ENCODE data around the gene FAM240A. TPM values are rescaled to one million over a fixed set of nuclear protein-coding genes. Genes with fewer than 3 reads are reported as not detected.

Gene FAM240A
- total and polyA plus RNA-seq, 9 donors, result 0.17 TPM; not detected in 8

DNA sequence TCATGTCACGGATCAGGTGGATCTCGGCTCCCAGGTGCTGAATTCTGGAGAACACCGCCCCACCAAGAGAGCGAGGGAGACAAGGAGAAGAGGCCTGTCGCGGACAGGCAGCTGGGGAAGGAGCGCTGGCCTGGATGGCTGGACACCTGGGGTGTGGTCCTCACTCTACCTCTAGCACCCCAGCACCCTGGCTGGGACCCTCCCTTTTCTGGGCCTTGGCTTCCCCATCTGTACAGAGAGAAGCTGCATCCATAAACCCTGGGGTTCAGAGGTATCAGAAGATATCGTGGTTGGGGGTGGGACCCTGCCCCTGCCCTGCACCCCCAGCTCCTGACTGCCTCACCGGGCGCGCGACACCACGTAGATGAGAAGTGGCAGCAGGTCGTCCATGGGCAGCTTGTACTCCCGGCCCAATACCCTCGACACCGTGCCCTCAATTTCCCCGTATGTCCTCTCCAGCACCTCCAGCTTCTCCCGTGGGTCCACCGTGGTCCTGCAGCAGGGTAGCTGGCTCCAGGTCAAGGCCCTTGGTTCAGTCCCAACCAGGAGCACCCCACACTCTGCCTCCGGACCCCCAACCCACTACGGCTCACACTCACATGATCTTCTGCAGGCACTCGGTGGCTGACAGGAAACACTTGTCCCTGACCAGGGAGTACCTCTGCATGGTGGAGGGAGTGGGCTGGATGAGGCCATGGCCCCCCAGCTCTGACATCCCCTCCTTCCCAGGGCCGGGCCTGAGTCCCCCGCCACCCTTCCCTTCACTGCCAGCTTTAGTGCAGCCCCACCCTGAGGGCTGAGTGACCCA lies 59.4 kb downstream of the FAM240A start:
- peak; percentile 7 to 16 (median 15) for DNase-seq

DNA sequence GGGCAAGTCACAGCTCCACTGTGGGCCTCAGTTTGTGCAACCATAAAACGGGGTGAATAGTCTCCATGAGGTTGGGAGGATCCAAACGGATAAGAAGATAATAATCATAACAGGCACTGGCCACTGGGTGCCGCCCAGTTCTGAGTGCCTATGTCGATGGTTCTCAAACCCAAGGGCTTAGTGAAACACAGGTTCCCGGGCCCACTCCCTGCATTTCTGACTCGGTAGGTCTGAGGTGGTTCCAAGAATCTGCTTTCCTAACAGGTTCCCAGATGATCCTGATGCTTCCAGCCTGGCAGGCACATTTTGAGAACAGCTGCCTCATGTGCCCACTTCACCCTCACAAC lies 60.0 kb downstream of the FAM240A start:
- no peaks in the 10 kb centered on the region for H3K9me3 ChIP-seq
- no peak overlapping the region for H3K27ac ChIP-seq
- no peak overlapping the region for H3K4me3 ChIP-seq
- WGBS, 3 donors, result 91% methylated on average over 6 of the region's 6 CpGs
- TF ChIP-seq POLR2A (IDR thresholded peaks at IDR 0.05) (no peak), EP300 (IDR thresholded peaks at IDR 0.05) (no peak)
- TF ChIP-seq, protein P1, sequence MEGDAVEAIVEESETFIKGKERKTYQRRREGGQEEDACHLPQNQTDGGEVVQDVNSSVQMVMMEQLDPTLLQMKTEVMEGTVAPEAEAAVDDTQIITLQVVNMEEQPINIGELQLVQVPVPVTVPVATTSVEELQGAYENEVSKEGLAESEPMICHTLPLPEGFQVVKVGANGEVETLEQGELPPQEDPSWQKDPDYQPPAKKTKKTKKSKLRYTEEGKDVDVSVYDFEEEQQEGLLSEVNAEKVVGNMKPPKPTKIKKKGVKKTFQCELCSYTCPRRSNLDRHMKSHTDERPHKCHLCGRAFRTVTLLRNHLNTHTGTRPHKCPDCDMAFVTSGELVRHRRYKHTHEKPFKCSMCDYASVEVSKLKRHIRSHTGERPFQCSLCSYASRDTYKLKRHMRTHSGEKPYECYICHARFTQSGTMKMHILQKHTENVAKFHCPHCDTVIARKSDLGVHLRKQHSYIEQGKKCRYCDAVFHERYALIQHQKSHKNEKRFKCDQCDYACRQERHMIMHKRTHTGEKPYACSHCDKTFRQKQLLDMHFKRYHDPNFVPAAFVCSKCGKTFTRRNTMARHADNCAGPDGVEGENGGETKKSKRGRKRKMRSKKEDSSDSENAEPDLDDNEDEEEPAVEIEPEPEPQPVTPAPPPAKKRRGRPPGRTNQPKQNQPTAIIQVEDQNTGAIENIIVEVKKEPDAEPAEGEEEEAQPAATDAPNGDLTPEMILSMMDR (IDR thresholded peaks at IDR 0.05), result no peak
- intact Hi-C loops (cut with DNase I), result no loop called here
- no peaks in the 10 kb centered on the region for H3K27me3 ChIP-seq
- DNase-seq, result peak in 2 of 5 donors; percentile 2
- H3K36me3 ChIP-seq, result no peaks in the 10 kb centered on the region
- H3K4me1 ChIP-seq (ENCODE audit: insufficient read depth), result no peaks in the 10 kb centered on the region

More for the DNA sequence above, 59.4 kb downstream of the FAM240A start:
- TF ChIP-seq, protein P1 (IDR thresholded peaks at IDR 0.05), result no peak
- TF ChIP-seq POLR2A (IDR thresholded peaks at IDR 0.05) (no peak), EP300 (IDR thresholded peaks at IDR 0.05) (no peak)
- Histone ChIP-seq H3K27me3 (no peaks in the 10 kb centered on the region), H3K4me3 (no peak overlapping the region), H3K9me3 (no peaks in the 10 kb centered on the region), H3K36me3 (no peaks in the 10 kb centered on the region), H3K4me1 (ENCODE audit: insufficient read depth) (no peaks in the 10 kb centered on the region), H3K27ac (no peak overlapping the region)
- intact Hi-C loops (cut with DNase I), result no loop called here
- WGBS, 3 donors, result 92 to 93% (median 92%) methylated on average over 25 of the region's 25 CpGs

DNA sequence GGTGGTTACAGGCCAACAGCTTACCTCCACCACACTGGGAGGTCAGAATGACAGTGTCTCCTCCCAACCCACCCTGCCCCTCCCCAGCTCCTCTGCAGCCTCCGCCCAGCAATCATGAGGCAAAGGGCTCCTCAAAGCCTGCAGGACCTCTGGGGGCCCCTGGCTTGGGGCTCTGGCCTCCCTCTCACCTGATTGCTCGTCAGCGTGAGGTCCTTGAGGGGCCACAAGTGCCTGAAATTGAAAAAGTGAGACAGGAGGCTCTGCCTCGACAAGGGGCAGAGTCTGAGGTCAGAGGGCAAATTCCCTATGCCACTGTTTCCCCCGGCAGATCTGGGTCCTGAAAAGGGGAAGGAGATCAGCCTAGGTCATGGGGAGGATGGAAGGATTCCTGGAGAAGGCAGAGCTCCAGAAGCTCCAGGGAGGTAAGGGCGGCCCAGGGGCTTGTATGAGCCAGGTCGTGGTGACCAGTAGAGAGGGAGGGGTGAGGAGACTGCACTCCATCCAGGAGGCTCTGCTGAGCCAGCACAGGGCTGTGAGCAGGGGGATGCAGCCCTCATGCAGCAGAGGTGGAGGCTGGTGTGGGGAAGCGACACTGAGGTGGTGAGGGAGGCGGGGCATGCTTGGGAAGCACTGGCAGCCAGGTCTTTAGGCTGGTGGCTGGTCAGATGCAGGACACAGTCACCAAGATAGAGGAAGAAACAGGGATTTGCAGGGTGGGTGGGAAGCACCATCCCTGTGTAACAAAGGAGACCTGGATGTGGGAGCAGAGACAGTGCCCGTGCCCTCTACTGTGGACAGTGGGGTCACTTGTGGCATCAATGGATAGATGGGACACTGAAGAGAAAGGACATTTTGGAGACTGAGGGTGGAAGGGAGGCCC lies 61.1 kb downstream of the FAM240A start:
- 72 to 75% (median 73%) methylated on average over 10 of the region's 10 CpGs for WGBS, 3 donors
- Histone ChIP-seq H3K4me3 (no peak overlapping the region), H3K27me3 (no peaks in the 10 kb centered on the region), H3K9me3 (no peaks in the 10 kb centered on the region), H3K27ac (no peak overlapping the region), H3K36me3 (no peaks in the 10 kb centered on the region), H3K4me1 (ENCODE audit: insufficient read depth) (no peaks in the 10 kb centered on the region)
- intact Hi-C loops (cut with DNase I), result no loop called here
- peak in 4 of 5 donors; percentile 4 to 25 (median 8) for DNase-seq
- no peak for TF ChIP-seq EP300 (IDR thresholded peaks at IDR 0.05)
- no peak for TF ChIP-seq POLR2A (IDR thresholded peaks at IDR 0.05)
- TF ChIP-seq, protein P1 (IDR thresholded peaks at IDR 0.05), result no peak

DNA sequence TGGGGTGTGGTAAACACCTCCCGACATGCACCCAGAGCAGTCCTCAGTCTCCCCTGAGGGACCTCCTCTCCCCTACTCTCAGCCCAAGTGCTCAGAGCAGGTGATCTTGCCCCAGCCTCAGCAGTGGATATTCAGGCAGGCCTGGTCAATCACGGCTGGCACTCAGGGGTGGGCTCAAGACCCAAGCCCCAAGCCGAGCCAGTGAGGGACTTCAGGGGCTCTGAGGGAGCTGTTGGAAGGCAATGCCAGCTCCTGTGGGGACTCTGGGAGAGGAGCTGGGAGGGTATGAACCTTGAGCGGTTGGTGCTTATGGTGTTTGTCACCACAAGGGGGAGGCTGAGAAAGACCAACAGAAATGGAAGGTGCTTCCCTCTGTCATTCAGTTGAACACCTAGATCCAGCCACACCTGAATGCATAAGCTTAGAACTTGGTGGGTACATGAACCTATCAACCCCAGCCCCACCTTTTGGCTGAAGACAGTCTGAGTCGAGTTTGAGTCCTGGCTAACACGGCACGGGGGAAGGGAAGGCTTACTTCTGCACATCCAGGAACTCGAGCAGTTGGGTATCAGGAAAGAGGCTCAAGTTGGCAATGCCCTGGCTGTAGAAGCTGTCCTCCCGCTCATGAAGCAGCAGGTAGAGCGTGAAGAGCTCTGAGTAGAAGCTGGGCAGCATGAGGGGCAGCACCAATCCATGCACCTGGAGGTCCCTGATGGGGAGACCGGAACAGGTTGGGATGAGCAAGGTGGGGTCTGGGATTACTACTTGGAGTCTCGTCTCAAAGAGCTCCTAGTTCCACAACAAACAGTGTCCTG lies 61.9 kb downstream of the FAM240A start:
- no peaks in the 10 kb centered on the region for H3K27me3 ChIP-seq
- WGBS, 3 donors, result 94 to 95% (median 95%) methylated on average over 12 of the region's 12 CpGs
- H3K9me3 ChIP-seq, result no peaks in the 10 kb centered on the region
- H3K36me3 ChIP-seq, result no peaks in the 10 kb centered on the region
- intact Hi-C loops (cut with DNase I), result no loop called here
- no peaks in the 10 kb centered on the region for H3K4me1 ChIP-seq (ENCODE audit: insufficient read depth)
- TF ChIP-seq, protein P1 (IDR thresholded peaks at IDR 0.05), result no peak
- TF ChIP-seq EP300 (IDR thresholded peaks at IDR 0.05) (no peak), POLR2A (IDR thresholded peaks at IDR 0.05) (no peak)
- no peak overlapping the region for H3K27ac ChIP-seq
- no peak overlapping the region for H3K4me3 ChIP-seq
- DNase-seq, result peak in 4 of 5 donors; percentile 5 to 16 (median 10)

All from ovary (tissue), 9 donors.